OCI-LY7 (cell line): Measurements from ENCODE around the gene GPR84. TPM values are rescaled to one million over a fixed set of nuclear protein-coding genes. Genes with fewer than 3 reads are reported as not detected.

Source experiments
- BruUV-seq: library from RNA; stranded (reverse); fragments of 400-500 nt; replicated peaks from 2 replicates; lab custom pipeline; 2021; lab: Mats Ljungman, UMichigan
- CTCF ChIA-PET: fragments of 300-600 bp; sonication (Branson Sonifier 250); formaldehyde crosslinking; loops from one replicate; lab custom pipeline; 2022; ENCODE audit warnings: antibody characterized with exemption; ENCODE audit not compliant: unreplicated experiment; lab: Charles Lee
- POLR2A ChIA-PET: fragments of 300-600 bp; sonication (Branson Sonifier 250); formaldehyde crosslinking; loops from one replicate; lab custom pipeline; 2022; ENCODE audit warnings: antibody characterized with exemption; lab: Charles Lee
- DNase-seq: peaks from one replicate; pipeline ENCODE4 v3.0.0-alpha.2; 2015; ENCODE audit warnings: low spot score
- H2AFZ ChIP-seq: fragments of 200-600 bp; sonication (generic), shearing (Covaris generic); 2 replicates; pipeline ENCODE4 v1.6.1; 2014; ENCODE audit warnings: mild to moderate bottlenecking, antibody characterized with exemption, low read length, moderate library complexity
- H3K27ac ChIP-seq: fragments of 200-600 bp; sonication (generic); 2 replicates; pipeline ENCODE4 v1.5.1; 2014; ENCODE audit warnings: mixed run types, low read depth, mild to moderate bottlenecking, moderate library complexity, low read length, inconsistent platforms; ENCODE audit not compliant: poor library complexity, severe bottlenecking
- H3K36me3 ChIP-seq: fragments of 200-600 bp; sonication (generic); 2 replicates; pipeline ENCODE4 v1.6.1; 2014; ENCODE audit warnings: mild to moderate bottlenecking, antibody characterized with exemption, low read length, moderate library complexity, mixed read lengths; ENCODE audit not compliant: insufficient read depth
- H3K4me1 ChIP-seq: fragments of 200-600 bp; sonication (generic); 2 replicates; pipeline ENCODE4 v1.5.1; 2014; ENCODE audit warnings: mild to moderate bottlenecking, low read length; ENCODE audit not compliant: insufficient read depth, poor library complexity, severe bottlenecking
- H3K4me2 ChIP-seq: fragments of 200-600 bp; sonication (generic); 2 replicates; pipeline ENCODE4 v1.6.1; 2014; ENCODE audit warnings: mild to moderate bottlenecking, low read length
- H3K4me3 ChIP-seq: fragments of 200-600 bp; sonication (generic); 2 replicates; pipeline ENCODE4 v1.5.1; 2014; ENCODE audit warnings: mild to moderate bottlenecking, low read depth, low read length; ENCODE audit not compliant: poor library complexity, severe bottlenecking
- H3K79me2 ChIP-seq: fragments of 200-600 bp; sonication (generic); 2 replicates; pipeline ENCODE4 v1.6.1; 2016; ENCODE audit warnings: low read depth, mild to moderate bottlenecking, low read length, moderate library complexity, mixed read lengths; ENCODE audit not compliant: insufficient read depth
- H3K9me2 ChIP-seq: fragments of 200-600 bp; sonication (generic); 2 replicates; pipeline ENCODE4 v1.6.1; 2016; ENCODE audit warnings: mild to moderate bottlenecking, low read length, mixed read lengths; ENCODE audit not compliant: insufficient read depth
- H3K9me3 ChIP-seq: fragments of 200-600 bp; sonication (generic); 2 replicates; pipeline ENCODE4 v1.6.1; 2014; ENCODE audit warnings: mild to moderate bottlenecking, mixed run types, low read length, mixed read lengths
- H4K20me1 ChIP-seq: fragments of 200-600 bp; sonication (generic); 2 replicates; pipeline ENCODE4 v1.6.1; 2014; ENCODE audit warnings: mild to moderate bottlenecking, antibody characterized with exemption, low read length, moderate library complexity, mixed read lengths; ENCODE audit not compliant: insufficient read depth
- CTCF ChIP-seq: fragments of 200-600 bp; sonication (generic); conservative IDR thresholded peaks from 2 replicates; pipeline ENCODE4 v1.5.1; 2014; ENCODE audit warnings: mild to moderate bottlenecking, antibody characterized with exemption, low read length, moderate library complexity, mixed read lengths
- EZH2phosphoT487 ChIP-seq: fragments of 200-600 bp; sonication (generic); IDR thresholded peaks from 2 replicates; pipeline ENCODE4 v1.6.1; 2018; ENCODE audit warnings: low read depth, borderline replicate concordance, mild to moderate bottlenecking, mixed run types, antibody characterized with exemption, low read length, moderate library complexity, mixed read lengths
- intact Hi-C: fragments of 100-400 bp; cut with micrococcal nuclease; formaldehyde crosslinking; loops from one replicate; pipeline ENCODE4 v1.10.0; 2022; ENCODE audit not compliant: unreplicated experiment
- total RNA-seq, 2 experiments: library from RNA; depleted of rRNA in 1 of 2; stranded (reverse); fragments of >200 nt in 1 of 2; shearing (Covaris generic) in 1 of 2; gene quantifications; 2 replicates each; pipeline ENCODE4 v1.2.3, GENCODE V29; 2014 to 2022

GPR84 gene
- total RNA-seq, 2 experiments from 2014 or later = 0.30 TPM; not detected in 1

GRCh38 chr12:54358191-54358944 is 5.9 kb downstream of the GPR84 start:
- no peaks in the 10 kb centered on the region for H4K20me1 ChIP-seq
- H3K4me2 ChIP-seq = peak overlapping the region; percentile 99
- H3K27ac ChIP-seq = peak overlapping the region; percentile 68
- intact Hi-C loops = loop anchor here (2.0 to 10.0 kb wide), 2 partner anchors 72 to 344 kb away; no protein-coding TSS in a partner anchor
- DNase-seq = peak; percentile 64
- H2AFZ ChIP-seq = peak overlapping the region; percentile 62
- ChIA-PET POLR2A (interaction anchor here (0.5 to 1.6 kb wide), 20 partner anchors 12 to 341 kb away, joined by 3 to 6 read pairs (median 4); partner anchors contain the start of genes CBX5 and HNRNPA1), CTCF (interaction anchor here (0.6 to 1.2 kb wide), 6 partner anchors 7 to 142 kb away, joined by 3 to 6 read pairs (median 4); partner anchors contain the start of genes CBX5, COPZ1 and HNRNPA1)
- no peaks in the 10 kb centered on the region for H3K79me2 ChIP-seq
- BruUV-seq = TSS peak; percentile 96
- TF ChIP-seq CTCF (no peak; the same call in 1 of the 2 replicates), EZH2phosphoT487 (no peak)
- no peaks in the 10 kb centered on the region for H3K36me3 ChIP-seq
- H3K9me3 ChIP-seq = no peaks in the 10 kb centered on the region
- H3K4me3 ChIP-seq = peak overlapping the region; percentile 74
- H3K9me2 ChIP-seq = no peaks in the 10 kb centered on the region
- H3K4me1 ChIP-seq = peaks cover 40% of the 10 kb centered on the region

- no peaks in the 10 kb centered on the region for H4K20me1 ChIP-seq
- no peak for DNase-seq
- peak; percentile 32 for TF ChIP-seq CTCF
- no peak for TF ChIP-seq EZH2phosphoT487
- H3K36me3 ChIP-seq = no peaks in the 10 kb centered on the region
- H3K4me2 ChIP-seq = peak overlapping the region; percentile 99
- H3K4me3 ChIP-seq = peak overlapping the region; percentile 74
- POLR2A ChIA-PET = interaction anchor here (0.8 to 1.3 kb wide), 6 partner anchors 14 to 139 kb away, joined by 3 to 5 read pairs (median 4); partner anchors contain the start of genes CBX5 and HNRNPA1
- no peaks in the 10 kb centered on the region for H3K79me2 ChIP-seq
- H3K9me2 ChIP-seq = no peaks in the 10 kb centered on the region
- CTCF ChIA-PET = interaction anchor here (0.6 to 1.2 kb wide), 4 partner anchors 11 to 77 kb away, joined by 3 to 5 read pairs (median 3); partner anchors contain the start of genes CBX5, COPZ1 and HNRNPA1
- intact Hi-C loops = loop anchor here (2.0 to 10.0 kb wide), 2 partner anchors 71 to 343 kb away; no protein-coding TSS in a partner anchor
- peaks cover 35% of the 10 kb centered on the region for H3K4me1 ChIP-seq
- H3K27ac ChIP-seq = peak overlapping the region; percentile 68
- BruUV-seq = no TSS peak
- H2AFZ ChIP-seq = peak overlapping the region; percentile 62; the same call in 1 of the 2 replicates
- no peaks in the 10 kb centered on the region for H3K9me3 ChIP-seq
Measured at GRCh38 chr12:54357506-54358190, 6.6 kb downstream of the GPR84 start.
